ENCODE results near the gene MPPED1.

DNA sequence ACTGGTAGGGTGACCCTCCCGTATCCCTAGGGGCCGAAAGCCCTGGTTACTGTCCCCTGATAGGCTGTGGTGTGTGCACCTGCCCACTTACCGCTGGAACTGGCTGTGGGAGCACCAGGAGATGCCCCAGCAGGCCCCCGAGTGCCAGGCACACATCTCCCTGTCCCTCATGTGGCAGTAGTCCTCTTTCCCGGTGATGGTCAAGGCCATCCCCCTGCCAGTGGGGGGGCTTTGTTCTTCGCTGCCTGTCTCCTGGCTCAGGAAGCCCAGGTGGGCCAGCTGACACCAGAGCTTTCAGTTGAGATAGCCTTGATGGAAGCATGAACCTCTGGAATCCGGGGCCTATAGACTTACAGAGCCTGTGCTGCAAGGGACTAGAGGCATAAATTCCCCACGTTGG, 100.5 kb downstream of the MPPED1 start:
- TF ChIP-seq, protein P1, sequence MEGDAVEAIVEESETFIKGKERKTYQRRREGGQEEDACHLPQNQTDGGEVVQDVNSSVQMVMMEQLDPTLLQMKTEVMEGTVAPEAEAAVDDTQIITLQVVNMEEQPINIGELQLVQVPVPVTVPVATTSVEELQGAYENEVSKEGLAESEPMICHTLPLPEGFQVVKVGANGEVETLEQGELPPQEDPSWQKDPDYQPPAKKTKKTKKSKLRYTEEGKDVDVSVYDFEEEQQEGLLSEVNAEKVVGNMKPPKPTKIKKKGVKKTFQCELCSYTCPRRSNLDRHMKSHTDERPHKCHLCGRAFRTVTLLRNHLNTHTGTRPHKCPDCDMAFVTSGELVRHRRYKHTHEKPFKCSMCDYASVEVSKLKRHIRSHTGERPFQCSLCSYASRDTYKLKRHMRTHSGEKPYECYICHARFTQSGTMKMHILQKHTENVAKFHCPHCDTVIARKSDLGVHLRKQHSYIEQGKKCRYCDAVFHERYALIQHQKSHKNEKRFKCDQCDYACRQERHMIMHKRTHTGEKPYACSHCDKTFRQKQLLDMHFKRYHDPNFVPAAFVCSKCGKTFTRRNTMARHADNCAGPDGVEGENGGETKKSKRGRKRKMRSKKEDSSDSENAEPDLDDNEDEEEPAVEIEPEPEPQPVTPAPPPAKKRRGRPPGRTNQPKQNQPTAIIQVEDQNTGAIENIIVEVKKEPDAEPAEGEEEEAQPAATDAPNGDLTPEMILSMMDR (IDR thresholded peaks at IDR 0.05; ENCODE audit: low read depth, low read length, missing input control) = no peak
- TF ChIP-seq GABPA (IDR thresholded peaks at IDR 0.05 in 1 of 2, conservative IDR thresholded peaks at IDR 0.05 in 1 of 2) = no peak

Measured in liver (tissue), 3 donors.